ENCODE results near the gene HOXC6. TPM values are rescaled to one million over a fixed set of nuclear protein-coding genes. Genes with fewer than 3 reads are reported as not detected.
A peak's percentile ranks its signal among the peaks of the same experiment; 100 is the strongest.

The HOXC6 gene
- total and polyA plus RNA-seq, 2 of the 8 experiments (the other 6 are each of a cell fraction or from before 2014, with no cell fraction given), result not detected

GRCh38 chr12:54053751-54054741 is 25.8 kb downstream of the HOXC6 start, which contains the start of gene HOXC4:
Gene HOXC4, plus strand, starts transcription at chr12:54053835. Its CDS starts 88 bp downstream, at chr12:54053923.
- Histone ChIP-seq H4K8ac (ENCODE audit: extremely low read depth, insufficient read depth, low read length) (no peak within 1 kb of the TSS), H3K14ac (ENCODE audit: insufficient read length) (no peak within 1 kb of the TSS), H2BK120ac (replicated peaks; ENCODE audit: low read depth, low read length) (no peak within 1 kb of the TSS), H3K23me2 (ENCODE audit: low read depth, low read length) (peaks cover 3% of the 10 kb centered on the region), H3K4me2 (ENCODE audit: insufficient read depth in 1 of 2, low read depth in 2 of 2, low read length in 2 of 2) (peak within 1 kb of the TSS; percentile 50 to 53), H4K5ac (ENCODE audit: insufficient read length, low read depth, low read length) (no peak within 1 kb of the TSS), H3K4me3 (ENCODE audit: extremely low read depth in 1 of 4, insufficient read depth in 2 of 4, low read depth in 3 of 4, low read length in 4 of 4) (peak within 1 kb of the TSS in 1 of 4 experiments; percentile 51; a peak in 5 of 8 replicates), H2BK15ac (ENCODE audit: low read length) (no peak within 1 kb of the TSS), H2BK20ac (ENCODE audit: low read length) (0 out of 2 replicates have a peak within 1 kb of the TSS, but pooled peaks have one; percentile 34), H3K4ac (replicated peaks; ENCODE audit: insufficient read length, low read depth, low read length) (no peak within 1 kb of the TSS), H3K27me3 (replicated peaks in 1 of 4; ENCODE audit: control insufficient read depth in 3 of 4, extremely low read depth in 1 of 4, insufficient read depth in 3 of 4, low read length in 3 of 4) (peaks cover 95 to 100% (median 99%) of the 10 kb centered on the region in 4 experiments), H2BK12ac (ENCODE audit: low read depth, low read length) (peak within 1 kb of the TSS; percentile 44; the same call in 1 of the 2 replicates), H2AK5ac (ENCODE audit: low read depth, low read length) (peak within 1 kb of the TSS; percentile 28; the same call in 1 of the 2 replicates), H2BK5ac (ENCODE audit: low read depth, low read length) (no peak within 1 kb of the TSS), H3K23ac (ENCODE audit: insufficient read length) (no peak within 1 kb of the TSS), H3K4me1 (replicated peaks in 1 of 4; ENCODE audit: control insufficient read depth in 3 of 4, insufficient read depth in 4 of 4, low read length in 3 of 4) (peaks cover 3 to 22% (median 8%) of the 10 kb centered on the region in 4 experiments; a peak in 6 of 7 replicates), H2AFZ (ENCODE audit: low read length) (no peak within 1 kb of the TSS), H3K79me1 (ENCODE audit: low read depth, low read length) (no peaks in the 10 kb centered on the region), H3K36me3 (ENCODE audit: control insufficient read depth in 2 of 4, insufficient read depth in 4 of 4, low read length in 3 of 4) (no peaks in the 10 kb centered on the region), H3K9ac (replicated peaks in 1 of 4; ENCODE audit: extremely low read depth in 1 of 4, low read depth in 3 of 4, low read length in 3 of 4) (no peak within 1 kb of the TSS), H3K79me2 (ENCODE audit: control insufficient read depth in 1 of 2, insufficient read depth in 2 of 2, low read length in 2 of 2) (no peaks in the 10 kb centered on the region), H4K20me1 (replicated peaks in 1 of 2; ENCODE audit: control insufficient read depth in 1 of 2, insufficient read depth in 2 of 2, low read length in 2 of 2) (peaks cover 12 to 15% of the 10 kb centered on the region in 2 experiments), H3K56ac (replicated peaks; ENCODE audit: insufficient read length, low read depth, low read length) (no peak within 1 kb of the TSS), H3K9me3 (ENCODE audit: insufficient read depth in 2 of 2, low read depth in 1 of 2, low read length in 1 of 2) (no peaks in the 10 kb centered on the region), H3K18ac (ENCODE audit: extremely low read depth, low read length) (no peak within 1 kb of the TSS; the same call in 1 of the 2 replicates), H4K91ac (replicated peaks; ENCODE audit: insufficient read length, low read length) (no peak within 1 kb of the TSS), H3K27ac (ENCODE audit: low read depth, low read length) (no peak within 1 kb of the TSS)
- FAIRE-seq (no peak), DNase-seq (ENCODE audit: low read depth in 1 of 2, low spot score in 2 of 2) (no peak)
- ChIA-PET POLR2A (ENCODE audit: partially characterized antibody) (no interaction called here), CTCF (ENCODE audit: partially characterized antibody) (interaction anchor here (0.6 to 4.9 kb wide), 25 partner anchors 9 to 155 kb away, joined by 3 to 34 read pairs (median 4); partner anchors contain the start of genes HOXC10, HOXC5 and SMUG1)
- 10% methylated on average over 40 of the region's 52 CpGs; no CpG with 5 or more reads in 1 of the 2 experiments for WGBS, 2 experiments (ENCODE audit: extremely low coverage in 1 of 2, insufficient coverage in 1 of 2, insufficient read length in 1 of 2, insufficient replicate concordance in 2 of 2, low coverage in 1 of 2, low lambda C conversion rate in 2 of 2, missing lambda C conversion rate in 1 of 2)
- no peak for TF ChIP-seq EP300 (IDR thresholded peaks at IDR 0.05; ENCODE audit: borderline replicate concordance in 1 of 2, low read depth in 2 of 2, low read length in 2 of 2)
- peak; percentile 72 for TF ChIP-seq RNF2 (IDR thresholded peaks at IDR 0.05; ENCODE audit: borderline replicate concordance, low read depth, low read length, missing control alignments, poor library complexity, severe bottlenecking)
- no peak for TF ChIP-seq RBBP5 (IDR thresholded peaks at IDR 0.05; ENCODE audit: borderline replicate concordance, low read depth, low read length)
- TF ChIP-seq MAFK (IDR thresholded peaks at IDR 0.05; ENCODE audit: low read depth, low read length), result no peak
- TF ChIP-seq RXRA (IDR thresholded peaks at IDR 0.05; ENCODE audit: insufficient read depth, low read depth, low read length), result no peak
- TF ChIP-seq JUND (IDR thresholded peaks at IDR 0.05; ENCODE audit: low read length), result no peak
- peak; percentile 84 for TF ChIP-seq SUZ12 (IDR thresholded peaks at IDR 0.05; ENCODE audit: low read length)
- TF ChIP-seq KDM1A (IDR thresholded peaks at IDR 0.05; ENCODE audit: borderline replicate concordance, low read length), result no peak
- TF ChIP-seq EZH2 (IDR thresholded peaks at IDR 0.05; ENCODE audit: low read depth, low read length, severe bottlenecking), result peak; percentile 86
- TF ChIP-seq RFX5 (IDR thresholded peaks at IDR 0.05; ENCODE audit: borderline replicate concordance, low read depth, low read length), result no peak

All from H1 (cell line).